WTC11 (cell line): ENCODE measurements around the gene NSDHL.

Experiments
- CBFB ChIP-seq: sonication (generic); formaldehyde crosslinking; IDR thresholded peaks from 2 replicates; pipeline ENCODE4 v1.8.1; 2022; ENCODE audit warnings: mild to moderate bottlenecking, low read depth, missing genetic modification reagents
- CREM ChIP-seq: sonication (generic); formaldehyde crosslinking; IDR thresholded peaks from 2 replicates; pipeline ENCODE4 v1.8.1; 2022; ENCODE audit warnings: mild to moderate bottlenecking, missing genetic modification reagents, moderate library complexity
- CTCF ChIP-seq: fragments of 200-600 bp; IDR thresholded peaks from 2 replicates; pipeline ENCODE4 v1.8.0; 2022; ENCODE audit warnings: antibody characterized with exemption
- ESRRA ChIP-seq: sonication (generic); formaldehyde crosslinking; IDR thresholded peaks from 2 replicates; pipeline ENCODE4 v1.8.1; 2022; ENCODE audit warnings: mild to moderate bottlenecking, missing genetic modification reagents, borderline replicate concordance
- IRF1 ChIP-seq: sonication (generic); formaldehyde crosslinking; IDR thresholded peaks from 2 replicates; pipeline ENCODE4 v1.8.0; 2023; ENCODE audit warnings: missing genetic modification reagents
- JUN ChIP-seq: sonication (generic); formaldehyde crosslinking; IDR thresholded peaks from 2 replicates; pipeline ENCODE4 v1.8.0; 2023; ENCODE audit warnings: mild to moderate bottlenecking, missing genetic modification reagents
- NFE2L1 ChIP-seq: sonication (generic); formaldehyde crosslinking; IDR thresholded peaks from 2 replicates; pipeline ENCODE4 v1.8.1; 2023; ENCODE audit warnings: missing genetic modification reagents
- SMAD4 ChIP-seq: sonication (generic); formaldehyde crosslinking; IDR thresholded peaks from 2 replicates; pipeline ENCODE4 v1.8.0; 2022; ENCODE audit warnings: mild to moderate bottlenecking, missing genetic modification reagents
- TCF7 ChIP-seq: sonication (generic); formaldehyde crosslinking; IDR thresholded peaks from 2 replicates; pipeline ENCODE4 v1.8.0; 2022; ENCODE audit warnings: mild to moderate bottlenecking, low read depth, missing genetic modification reagents, moderate library complexity
- ZNF317 ChIP-seq: sonication (generic); formaldehyde crosslinking; IDR thresholded peaks from 2 replicates; pipeline ENCODE4 v1.8.1; 2023; ENCODE audit warnings: low read depth, mild to moderate bottlenecking, moderate library complexity, missing genetic modification reagents, borderline replicate concordance
- ZNF671 ChIP-seq: fragments of 250-450 bp; sonication (Bioruptor Pico); IDR thresholded peaks from 2 replicates; pipeline ENCODE4 v1.8.0; 2021; ENCODE audit warnings: mild to moderate bottlenecking
- TF ChIP-seq, protein P1 (sequence below): sonication (generic); formaldehyde crosslinking; IDR thresholded peaks from 2 replicates; pipeline ENCODE4 v1.8.1; 2023; ENCODE audit warnings: mild to moderate bottlenecking, missing genetic modification reagents, borderline replicate concordance
- TF ChIP-seq, protein P2 (sequence below): sonication (generic); formaldehyde crosslinking; IDR thresholded peaks from 2 replicates; pipeline ENCODE4 v1.8.1; 2022; ENCODE audit warnings: low read depth, mild to moderate bottlenecking, moderate library complexity, missing genetic modification reagents, borderline replicate concordance

- TF ChIP-seq SMAD4 (no peak), JUN (CRISPR knock-in tag) (no peak), NFE2L1 (CRISPR knock-in tag) (no peak), CBFB (CRISPR knock-in tag) (no peak), CTCF (no peak), ZNF671 (CRISPR knock-in tag) (no peak), CREM (no peak), IRF1 (CRISPR knock-in tag) (no peak), ZNF317 (no peak), ESRRA (CRISPR knock-in tag) (no peak), TCF7 (CRISPR knock-in tag) (no peak)
- TF ChIP-seq, protein P1, sequence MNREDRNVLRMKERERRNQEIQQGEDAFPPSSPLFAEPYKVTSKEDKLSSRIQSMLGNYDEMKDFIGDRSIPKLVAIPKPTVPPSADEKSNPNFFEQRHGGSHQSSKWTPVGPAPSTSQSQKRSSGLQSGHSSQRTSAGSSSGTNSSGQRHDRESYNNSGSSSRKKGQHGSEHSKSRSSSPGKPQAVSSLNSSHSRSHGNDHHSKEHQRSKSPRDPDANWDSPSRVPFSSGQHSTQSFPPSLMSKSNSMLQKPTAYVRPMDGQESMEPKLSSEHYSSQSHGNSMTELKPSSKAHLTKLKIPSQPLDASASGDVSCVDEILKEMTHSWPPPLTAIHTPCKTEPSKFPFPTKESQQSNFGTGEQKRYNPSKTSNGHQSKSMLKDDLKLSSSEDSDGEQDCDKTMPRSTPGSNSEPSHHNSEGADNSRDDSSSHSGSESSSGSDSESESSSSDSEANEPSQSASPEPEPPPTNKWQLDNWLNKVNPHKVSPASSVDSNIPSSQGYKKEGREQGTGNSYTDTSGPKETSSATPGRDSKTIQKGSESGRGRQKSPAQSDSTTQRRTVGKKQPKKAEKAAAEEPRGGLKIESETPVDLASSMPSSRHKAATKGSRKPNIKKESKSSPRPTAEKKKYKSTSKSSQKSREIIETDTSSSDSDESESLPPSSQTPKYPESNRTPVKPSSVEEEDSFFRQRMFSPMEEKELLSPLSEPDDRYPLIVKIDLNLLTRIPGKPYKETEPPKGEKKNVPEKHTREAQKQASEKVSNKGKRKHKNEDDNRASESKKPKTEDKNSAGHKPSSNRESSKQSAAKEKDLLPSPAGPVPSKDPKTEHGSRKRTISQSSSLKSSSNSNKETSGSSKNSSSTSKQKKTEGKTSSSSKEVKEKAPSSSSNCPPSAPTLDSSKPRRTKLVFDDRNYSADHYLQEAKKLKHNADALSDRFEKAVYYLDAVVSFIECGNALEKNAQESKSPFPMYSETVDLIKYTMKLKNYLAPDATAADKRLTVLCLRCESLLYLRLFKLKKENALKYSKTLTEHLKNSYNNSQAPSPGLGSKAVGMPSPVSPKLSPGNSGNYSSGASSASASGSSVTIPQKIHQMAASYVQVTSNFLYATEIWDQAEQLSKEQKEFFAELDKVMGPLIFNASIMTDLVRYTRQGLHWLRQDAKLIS (CRISPR knock-in tag): no peak
- TF ChIP-seq, protein P2, sequence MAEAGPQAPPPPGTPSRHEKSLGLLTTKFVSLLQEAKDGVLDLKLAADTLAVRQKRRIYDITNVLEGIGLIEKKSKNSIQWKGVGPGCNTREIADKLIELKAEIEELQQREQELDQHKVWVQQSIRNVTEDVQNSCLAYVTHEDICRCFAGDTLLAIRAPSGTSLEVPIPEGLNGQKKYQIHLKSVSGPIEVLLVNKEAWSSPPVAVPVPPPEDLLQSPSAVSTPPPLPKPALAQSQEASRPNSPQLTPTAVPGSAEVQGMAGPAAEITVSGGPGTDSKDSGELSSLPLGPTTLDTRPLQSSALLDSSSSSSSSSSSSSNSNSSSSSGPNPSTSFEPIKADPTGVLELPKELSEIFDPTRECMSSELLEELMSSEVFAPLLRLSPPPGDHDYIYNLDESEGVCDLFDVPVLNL (CRISPR knock-in tag): no peak
These were observed 48.3 kb downstream of the NSDHL start for GRCh38 chrX:152878976-152879755.
